ENCODE measurements around the gene NUBPL.
"Not testable (repeated sequence)": the region's sequence is repeated elsewhere in the genome, so short reads cannot be mapped to it uniquely, and the experiment has no call there.

NUBPL gene

GRCh38 chr14:31884776-31885379, 323.7 kb downstream of the NUBPL start:
- DNase-seq: no peak

DNA sequence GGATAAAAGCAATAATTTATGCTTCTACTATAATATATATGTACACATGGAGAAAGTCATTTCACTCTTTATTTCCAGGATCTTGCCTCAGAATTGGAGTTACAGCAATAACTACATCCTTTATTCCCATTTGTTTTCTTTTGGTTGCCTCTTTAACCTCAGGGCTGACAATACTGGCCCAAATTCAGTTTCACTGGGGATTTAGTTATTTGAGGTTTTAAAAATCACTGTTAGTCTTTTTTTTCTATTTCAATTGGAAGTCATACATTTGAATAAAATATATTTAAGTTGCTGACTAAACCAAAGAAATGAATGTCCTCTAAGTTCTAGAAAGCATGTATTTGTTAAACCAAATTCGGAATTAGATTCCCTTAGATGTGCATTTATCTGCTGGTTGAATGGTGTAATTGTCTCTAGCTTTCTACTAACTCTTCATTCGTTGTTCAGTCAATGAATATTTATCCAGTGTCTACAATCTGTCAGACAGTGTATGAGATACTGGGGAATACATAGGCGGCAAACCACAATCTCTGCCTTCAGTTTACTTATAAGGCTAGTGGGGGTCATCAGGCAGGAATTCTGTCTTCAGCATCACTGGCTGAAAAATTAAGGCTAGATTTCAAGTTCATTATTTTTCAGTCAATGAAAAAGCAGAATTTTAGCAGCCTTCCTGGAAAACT, 325.1 kb downstream of the NUBPL start:
- DNase-seq: no peak

- no peak for DNase-seq
Observed at GRCh38 chr14:31887929-31888580, 326.9 kb downstream of the NUBPL start.

GRCh38 chr14:31889297-31889696, 328.1 kb downstream of the NUBPL start:
- DNase-seq: no peak

DNA sequence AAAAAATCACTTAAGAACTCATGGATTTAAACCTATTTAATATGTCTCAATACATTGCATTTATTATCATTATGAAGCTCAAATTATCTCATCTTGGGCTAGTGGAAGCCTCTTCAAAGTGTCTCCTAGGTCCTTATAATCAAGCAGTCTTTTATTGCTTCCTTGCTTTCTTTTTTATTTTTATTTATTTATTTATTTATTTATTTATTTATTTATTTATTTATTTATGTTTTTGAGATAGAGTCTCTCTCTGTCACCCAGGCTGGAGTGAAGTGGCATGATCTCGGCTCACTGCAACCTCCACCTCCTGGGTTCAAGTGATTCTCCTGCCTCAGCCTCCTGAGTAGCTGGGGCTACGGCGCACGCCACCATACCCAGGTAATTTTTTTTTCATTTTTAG, 329.0 kb downstream of the NUBPL start:
- DNase-seq: not testable (repeated sequence)

- no peak for DNase-seq
Observed at GRCh38 chr14:31893221-31893757, 332.1 kb downstream of the NUBPL start.

GRCh38 chr14:31894351-31894750, 333.1 kb downstream of the NUBPL start:
- no peak for DNase-seq

DNA sequence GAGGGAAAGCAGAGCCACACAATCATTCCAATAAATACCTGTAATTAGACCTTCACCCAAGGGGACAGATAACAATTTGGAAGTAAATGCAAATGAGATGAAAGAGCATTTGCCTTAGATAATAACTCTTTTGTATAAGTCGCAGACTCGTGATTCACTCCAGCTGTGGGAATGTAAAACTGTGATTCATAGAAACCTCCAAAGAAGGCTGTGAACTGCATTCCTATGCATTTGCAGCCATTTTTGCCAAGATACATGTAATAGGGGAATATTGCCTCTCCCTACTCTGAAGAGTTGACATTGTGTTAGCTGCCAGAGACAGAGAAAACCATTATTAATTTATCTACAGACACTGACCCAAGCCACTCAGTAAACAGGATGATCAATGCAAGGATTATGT, 334.0 kb downstream of the NUBPL start:
- DNase-seq: no peak

- no peak for DNase-seq
Observed at GRCh38 chr14:31895646-31896045, 334.4 kb downstream of the NUBPL start.

- no peak for DNase-seq
Observed at GRCh38 chr14:31897581-31898186, 336.5 kb downstream of the NUBPL start.

- DNase-seq: no peak
Observed at GRCh38 chr14:31898838-31899528, 337.8 kb downstream of the NUBPL start.

GRCh38 chr14:31902002-31902401, 340.8 kb downstream of the NUBPL start:
- no peak for DNase-seq

DNA sequence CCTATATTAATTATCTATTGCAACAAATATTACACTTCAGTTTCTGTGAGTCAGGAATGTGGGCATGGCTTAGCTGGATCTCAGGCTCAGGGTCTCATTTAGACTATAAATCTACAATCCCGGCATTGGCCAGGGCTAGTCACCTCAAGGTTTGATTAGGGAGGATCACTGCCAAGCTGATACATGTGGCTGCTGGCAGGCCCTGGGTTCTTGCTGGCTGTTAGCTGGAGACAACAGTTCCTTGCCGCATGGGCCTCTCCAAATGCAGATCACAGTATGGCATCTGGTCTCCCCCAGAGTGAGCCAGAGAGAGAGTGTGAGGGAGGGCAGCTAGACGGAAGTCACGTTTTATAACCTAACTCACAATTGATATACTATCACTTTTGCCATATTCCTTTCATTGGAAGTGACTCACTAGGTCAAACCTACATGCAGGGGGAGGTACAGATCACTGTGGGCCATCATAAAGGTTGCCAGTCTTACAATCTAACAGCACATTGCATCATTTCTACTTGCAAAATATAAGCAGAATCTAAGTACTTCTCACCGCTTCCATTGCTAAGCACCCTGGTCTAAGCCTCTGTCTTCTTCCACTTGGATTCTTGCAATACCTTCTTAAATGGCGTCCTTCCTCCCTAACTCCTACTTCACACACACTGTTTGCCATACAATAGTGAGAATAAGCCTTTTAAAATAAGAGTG, 341.9 kb downstream of the NUBPL start:
- no peak for DNase-seq

- DNase-seq: no peak
Observed at GRCh38 chr14:31909977-31910376, 348.8 kb downstream of the NUBPL start.

All from activated effector memory CD4-positive, alpha-beta T cell treated with anti-CD3 and anti-CD28 coated beads, Interleukin-2, amount 50 U/mL, for 16 hours (primary cell).